ENCODE measurements around the gene HSFY1. TPM values are rescaled to one million over a fixed set of nuclear protein-coding genes. Genes with fewer than 3 reads are reported as not detected.
"Not testable (repeated sequence)": the region's sequence is repeated elsewhere in the genome, so short reads cannot be mapped to it uniquely, and the experiment has no call there.

Gene HSFY1
- total RNA-seq: not detected

- DNase-seq: not testable (repeated sequence)
These were observed at the start of gene HSFY1 for GRCh38 chrY:18546420-18546819. HSFY1 (plus strand) TSS chrY:18546720; CDS start chrY:18546788, 68 bp downstream.

DNA sequence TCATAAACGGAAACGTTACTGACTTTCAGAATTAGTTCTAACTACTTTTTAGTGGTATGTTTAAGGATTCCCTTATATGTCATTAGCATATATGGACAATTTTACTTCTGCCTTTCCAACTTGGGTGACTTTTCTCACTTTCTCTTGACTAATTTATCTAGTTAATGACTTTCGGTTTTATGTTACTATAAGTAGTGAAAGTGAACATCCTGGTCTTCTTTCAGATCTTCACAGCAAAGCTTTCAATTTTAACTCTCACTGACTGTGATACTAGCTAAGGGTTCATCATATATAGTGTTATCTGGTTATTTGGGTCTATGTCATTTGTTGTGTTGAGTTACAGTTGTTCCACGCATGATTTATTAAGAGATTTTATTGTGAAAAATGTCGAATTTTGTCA lies 42.3 kb upstream of the HSFY1 start:
- DNase-seq: not testable (repeated sequence)

- not testable (repeated sequence) for DNase-seq
These were observed 15.4 kb upstream of the HSFY1 start for GRCh38 chrY:18530995-18531655.

DNA sequence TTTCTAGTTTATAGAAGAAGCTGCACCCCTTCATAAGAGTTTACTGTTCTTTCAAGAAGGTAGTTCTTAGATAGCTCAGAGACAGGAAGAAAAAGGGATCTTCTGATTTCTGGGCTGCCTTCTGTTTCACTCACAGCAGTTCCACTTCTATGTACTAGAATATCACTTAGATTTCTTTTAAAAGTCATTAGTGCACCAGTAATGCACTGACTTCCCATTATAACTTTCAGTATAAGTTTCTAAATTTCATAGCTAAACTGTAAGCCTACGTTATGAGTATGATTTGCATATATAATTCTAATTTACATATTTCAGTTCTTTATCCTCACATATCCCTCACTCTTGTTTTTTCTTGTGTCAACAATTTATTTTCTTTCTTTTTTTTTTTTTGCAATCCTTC lies 7.6 kb upstream of the HSFY1 start:
- DNase-seq: not testable (repeated sequence)

- DNase-seq: not testable (repeated sequence)
These were observed 6.6 kb downstream of the HSFY1 start for GRCh38 chrY:18553132-18553531.

DNA sequence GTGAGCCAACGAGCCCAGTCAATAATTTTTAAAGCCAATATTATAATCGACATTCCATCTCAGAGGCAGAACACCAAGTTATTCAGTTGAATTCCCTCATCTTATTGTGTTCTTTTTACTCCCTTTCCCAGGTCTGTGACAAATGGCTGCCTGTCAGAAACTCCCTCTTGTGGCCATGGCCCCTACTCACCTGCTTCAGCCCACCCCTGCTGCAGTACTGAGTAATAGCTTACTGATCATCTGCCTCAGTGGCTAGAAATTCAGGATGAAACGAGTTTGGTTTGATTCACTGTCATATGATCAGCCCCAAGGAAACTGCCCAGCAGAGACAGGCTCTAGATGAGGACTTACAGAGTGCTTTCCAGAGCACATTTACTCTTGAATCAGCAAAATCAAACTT lies 19.4 kb downstream of the HSFY1 start:
- not testable (repeated sequence) for DNase-seq

Small RNAs within 50 kb of the gene (small RNA-seq; reads per million reads assigned to genes)
- gene GPM6BP1 (ENCODE audit: low replicate concordance) (not detected), gene PRYP5 (ENCODE audit: low replicate concordance) (not detected)

Other genes starting within 250 kb of the HSFY1 start
- not detected for gene HSFY2, start 227.0 kb downstream of the HSFY1 start, total RNA-seq